Epithelial cell of proximal tubule (primary cell): ENCODE data around the gene CYTH1. TPM values are rescaled to one million over a fixed set of nuclear protein-coding genes. Genes with fewer than 3 reads are reported as not detected.
A peak's percentile ranks its signal among the peaks of the same experiment; 100 is the strongest.

ENCODE experiments used
- DNase-seq: peaks from one replicate; pipeline ENCODE4 v3.0.0-alpha.2; 2011; ENCODE audit warnings: low read depth
- H3K4me3 ChIP-seq: 2 replicates; pipeline ENCODE4 v1.5.1; 2011; ENCODE audit warnings: low read depth, mild to moderate bottlenecking, low read length
- CTCF ChIP-seq: conservative IDR thresholded peaks from 2 replicates; pipeline ENCODE4 v1.5.1; 2012; ENCODE audit warnings: low read depth, mild to moderate bottlenecking, low read length
- total RNA-seq: library from RNA; depleted of rRNA; stranded (reverse); fragments of >200 nt; gene quantifications from 2 replicates; pipeline ENCODE4 v1.2.3, GENCODE V29; 2015

Gene CYTH1
- total RNA-seq, 1 donor from 2014 or later, result 16.8 TPM

GRCh38 chr17:78737332-78737731, 44.7 kb downstream of the CYTH1 start:
- H3K4me3 ChIP-seq, result no peak overlapping the region
- no peak for TF ChIP-seq CTCF
- DNase-seq, result no peak

GRCh38 chr17:78736526-78737079, 45.5 kb downstream of the CYTH1 start:
- H3K4me3 ChIP-seq, result peak overlapping the region; percentile 62
- no peak for DNase-seq
- TF ChIP-seq CTCF, result peak; percentile 8

- no peak for DNase-seq
- no peak for TF ChIP-seq CTCF
- H3K4me3 ChIP-seq, result peak overlapping the region; percentile 62
Measured at GRCh38 chr17:78735832-78736525, 46.1 kb downstream of the CYTH1 start.

- TF ChIP-seq CTCF, result no peak
- no peak for DNase-seq
- peak overlapping the region; percentile 6 for H3K4me3 ChIP-seq
Measured at GRCh38 chr17:78734793-78735641, 47.1 kb downstream of the CYTH1 start.

- no peak for DNase-seq
- no peak overlapping the region for H3K4me3 ChIP-seq
- TF ChIP-seq CTCF, result no peak
Measured at GRCh38 chr17:78732354-78732753, 49.7 kb downstream of the CYTH1 start.

GRCh38 chr17:78731904-78732303, 50.2 kb downstream of the CYTH1 start:
- H3K4me3 ChIP-seq, result no peak overlapping the region
- DNase-seq, result no peak
- TF ChIP-seq CTCF, result no peak
